Colonic mucosa (tissue), 4 donors: ENCODE measurements around the gene ZNF772. TPM values are rescaled to one million over a fixed set of nuclear protein-coding genes. Genes with fewer than 3 reads are reported as not detected.
A peak's percentile ranks its signal among the peaks of the same experiment; 100 is the strongest.

Experiments used
- DNase-seq: peaks from one replicate; pipeline ENCODE4 v3.0.0-alpha.2; 2020
- H3K27ac ChIP-seq: fragments of 200-600 bp; one replicate; pipeline ENCODE4 v1.8.0; 2021
- H3K27me3 ChIP-seq: fragments of 200-600 bp; one replicate; pipeline ENCODE4 v1.8.0; 2021
- H3K36me3 ChIP-seq: fragments of 200-600 bp; one replicate; pipeline ENCODE4 v1.8.0; 2021
- H3K4me1 ChIP-seq: fragments of 200-600 bp; one replicate; pipeline ENCODE4 v1.8.0; 2021; ENCODE audit warnings: mild to moderate bottlenecking
- H3K4me3 ChIP-seq: fragments of 200-600 bp; one replicate; pipeline ENCODE4 v1.8.0; 2021
- H3K9ac ChIP-seq, 2 donors: one replicate each; pipeline ENCODE4 v1.7.0; 2013; ENCODE audit warnings: control low read depth in 2 of 2, low read depth in 2 of 2, low read length in 2 of 2
- H3K9me3 ChIP-seq: fragments of 200-600 bp; one replicate; pipeline ENCODE4 v1.8.0; 2021
- CTCF ChIP-seq: fragments of 200-600 bp; IDR thresholded peaks from one replicate; pipeline ENCODE4 v1.8.0; 2022; ENCODE audit warnings: antibody characterized with exemption, mild to moderate bottlenecking
- intact Hi-C: fragments of 100-400 bp; cut with DNase I; formaldehyde crosslinking; loops from one replicate; pipeline ENCODE4 v1.14.1; 2022
- total RNA-seq, 2 donors: library from RNA; stranded (reverse); fragmentation: NEBNext Ultra II Directional in 1 of 2; extraction: Animal tissue kit (Norgen Biotek cat#: 25700) in 1 of 2; gene quantifications; one replicate each; pipeline ENCODE4 v1.2.1, GENCODE V29; 2021
- donor health status: healthy.
- donor health status: DM: no; HTN: no; CAD: no.
- donor health status: DM: no; HTN: no; CAD: no.

Gene ZNF772
- total RNA-seq, 2 donors from 2014 or later: 3.5 to 5.3 TPM

- Histone ChIP-seq H3K9ac (peak within 1 kb of the TSS; percentile 73 to 82), H3K27me3 (no peaks in the 10 kb centered on the region), H3K27ac (peak within 1 kb of the TSS; percentile 60), H3K36me3 (no peaks in the 10 kb centered on the region), H3K9me3 (no peaks in the 10 kb centered on the region), H3K4me1 (no peaks in the 10 kb centered on the region), H3K4me3 (peak within 1 kb of the TSS; percentile 85)
- no peak for TF ChIP-seq CTCF
- peak; percentile 99 for DNase-seq
- intact Hi-C loops: no loop called here
These were observed 42.0 kb downstream of the ZNF772 start, which contains the start of gene ZNF749 for GRCh38 chr19:57435062-57435978. Gene ZNF749, plus strand, starts transcription at chr19:57435325. Its CDS starts 254 bp downstream, at chr19:57435579.

DNA sequence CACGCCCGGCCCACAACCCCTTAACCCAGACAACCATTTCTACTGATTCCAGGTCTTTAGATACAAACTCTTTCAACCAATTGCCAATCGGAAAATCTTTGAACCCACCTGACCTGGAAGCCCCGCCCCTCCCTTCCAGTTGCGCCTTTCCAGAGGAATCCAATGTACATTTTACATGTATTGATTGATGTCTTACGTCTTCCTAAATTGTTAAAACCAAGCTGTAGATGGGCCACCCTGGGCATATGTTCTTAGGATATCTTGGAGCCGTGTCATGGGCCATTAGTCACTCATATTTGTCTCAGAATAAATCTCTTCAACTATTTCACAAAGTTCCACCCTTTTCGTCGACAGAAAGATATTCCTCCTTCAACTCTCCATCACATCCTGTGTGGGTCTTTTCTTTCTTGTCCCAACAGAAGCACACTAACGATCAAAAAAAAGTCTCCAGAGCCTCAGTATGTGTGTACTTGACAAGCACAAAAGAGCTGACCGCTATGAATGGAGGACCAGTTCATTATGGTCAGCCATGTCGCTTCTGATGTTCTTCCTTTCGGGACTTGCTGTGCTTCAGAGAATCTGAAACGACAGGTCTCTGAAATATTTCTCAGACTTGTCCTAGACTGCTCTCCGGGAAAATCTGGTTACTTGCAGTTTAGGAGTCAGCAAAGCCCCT lies 42.8 kb downstream of the ZNF772 start:
- Histone ChIP-seq H3K9me3 (no peaks in the 10 kb centered on the region), H3K27ac (peak overlapping the region; percentile 60), H3K4me3 (peak overlapping the region; percentile 85), H3K36me3 (no peaks in the 10 kb centered on the region), H3K27me3 (no peaks in the 10 kb centered on the region), H3K9ac (peak overlapping the region in 1 of 2 donors; percentile 73), H3K4me1 (no peaks in the 10 kb centered on the region)
- DNase-seq: no peak
- intact Hi-C loops: no loop called here
- no peak for TF ChIP-seq CTCF

DNA sequence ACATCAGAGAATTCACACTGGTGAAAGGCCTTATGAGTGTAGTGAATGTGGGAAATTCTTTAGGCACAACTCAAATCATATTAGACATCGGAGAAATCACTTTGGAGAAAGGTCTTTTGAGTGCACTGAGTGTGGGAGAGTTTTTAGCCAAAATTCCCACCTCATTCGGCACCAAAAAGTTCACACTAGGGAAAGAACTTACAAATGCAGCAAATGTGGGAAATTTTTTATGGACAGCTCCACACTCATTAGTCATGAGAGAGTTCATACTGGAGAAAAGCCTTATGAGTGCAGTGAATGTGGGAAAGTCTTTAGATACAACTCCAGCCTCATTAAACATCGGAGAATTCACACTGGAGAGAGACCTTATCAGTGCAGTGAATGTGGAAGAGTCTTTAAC lies 56.3 kb downstream of the ZNF772 start:
- Histone ChIP-seq H3K27me3 (no peaks in the 10 kb centered on the region), H3K36me3 (peaks cover 12% of the 10 kb centered on the region), H3K4me3 (no peak overlapping the region), H3K9ac (no peak overlapping the region), H3K9me3 (peaks cover 13% of the 10 kb centered on the region), H3K27ac (no peak overlapping the region), H3K4me1 (no peaks in the 10 kb centered on the region)
- DNase-seq: no peak
- intact Hi-C loops: no loop called here
- no peak for TF ChIP-seq CTCF

GRCh38 chr19:57419439-57419838 lies 57.9 kb downstream of the ZNF772 start:
- DNase-seq: no peak
- intact Hi-C loops: no loop called here
- H3K4me3 ChIP-seq: no peak overlapping the region
- TF ChIP-seq CTCF: no peak
- no peaks in the 10 kb centered on the region for H3K4me1 ChIP-seq
- no peaks in the 10 kb centered on the region for H3K27me3 ChIP-seq
- H3K9me3 ChIP-seq: peaks cover 11% of the 10 kb centered on the region
- no peak overlapping the region for H3K27ac ChIP-seq
- peaks cover 12% of the 10 kb centered on the region for H3K36me3 ChIP-seq
- H3K9ac ChIP-seq: no peak overlapping the region

Other genes starting within 250 kb of the ZNF772 start
- gene AURKC, start 246.5 kb downstream of the ZNF772 start, total RNA-seq: under 1 TPM; 0.30 to 0.69 TPM
- 10 to 100 TPM in 1 of 2 donors, 1 to 10 TPM in 1; 6.2 to 11.4 TPM for gene ZNF805, start 236.9 kb downstream of the ZNF772 start, total RNA-seq
- 10 to 100 TPM; 28.5 to 35.1 TPM for gene ZNF460, start 197.1 kb downstream of the ZNF772 start, total RNA-seq
- 1 to 10 TPM; 3.2 to 3.7 TPM for gene ZNF543, start 157.1 kb downstream of the ZNF772 start, total RNA-seq
- 1 to 10 TPM; 3.6 TPM for gene ZNF304, start 126.3 kb downstream of the ZNF772 start, total RNA-seq
- gene TRAPPC2B, start 114.0 kb downstream of the ZNF772 start, total RNA-seq: 1 to 10 TPM; 3.8 to 4.6 TPM
- gene ZNF547, start 114.0 kb downstream of the ZNF772 start, total RNA-seq: 1 to 10 TPM; 1.2 to 2.3 TPM
- gene ZNF548, start 87.7 kb downstream of the ZNF772 start, total RNA-seq: 1 to 10 TPM; 6.5 to 7.6 TPM
- gene ZNF17, start 66.4 kb downstream of the ZNF772 start, total RNA-seq: 1 to 10 TPM; 6.2 to 6.9 TPM
- 1 to 10 TPM; 9.2 to 9.3 TPM for gene ZNF749, start 42.2 kb downstream of the ZNF772 start, total RNA-seq
- under 1 TPM; 0.21 to 0.25 TPM for gene VN1R1, start 20.4 kb downstream of the ZNF772 start, total RNA-seq
- 1 to 10 TPM; 3.6 to 4.4 TPM for gene ZNF419, start 10.2 kb upstream of the ZNF772 start, total RNA-seq
- 1 to 10 TPM; 4.7 to 5.3 TPM for gene ZNF773, start 22.4 kb upstream of the ZNF772 start, total RNA-seq
- gene ZNF549, start 49.8 kb upstream of the ZNF772 start, total RNA-seq: 1 to 10 TPM; 2.6 to 2.8 TPM
- 1 to 10 TPM; 4.0 to 5.1 TPM for gene ZNF550, start 82.3 kb upstream of the ZNF772 start, total RNA-seq
- gene ZNF416, start 101.3 kb upstream of the ZNF772 start, total RNA-seq: 1 to 10 TPM; 2.2 to 3.5 TPM
- gene ZIK1, start 106.6 kb upstream of the ZNF772 start, total RNA-seq: 1 to 10 TPM; 1.3 to 1.8 TPM
- gene ZNF530, start 122.3 kb upstream of the ZNF772 start, total RNA-seq: 1 to 10 TPM; 1.2 to 4.1 TPM
- 1 to 10 TPM; 5.8 to 7.7 TPM for gene ZNF134, start 136.7 kb upstream of the ZNF772 start, total RNA-seq
- 1 to 10 TPM; 6.0 to 6.1 TPM for gene ZNF211, start 155.6 kb upstream of the ZNF772 start, total RNA-seq
- gene ZSCAN4, start 191.4 kb upstream of the ZNF772 start, total RNA-seq: not detected
- gene ZNF551, start 204.4 kb upstream of the ZNF772 start, total RNA-seq: 1 to 10 TPM; 4.7 to 5.9 TPM
- 1 to 10 TPM in 1 of 2 donors, under 1 TPM in 1; 0.67 to 2.0 TPM for gene ZNF154, start 231.6 kb upstream of the ZNF772 start, total RNA-seq